ENCODE results near the gene FYCO1. TPM values are rescaled to one million over a fixed set of nuclear protein-coding genes. Genes with fewer than 3 reads are reported as not detected.

FYCO1 gene
- total and polyA plus RNA-seq, 10 of the 15 experiments (the other 5 are each of a cell fraction or from before 2014, with no cell fraction given), result 1.5 to 8.4 (median 6.5) TPM

DNA sequence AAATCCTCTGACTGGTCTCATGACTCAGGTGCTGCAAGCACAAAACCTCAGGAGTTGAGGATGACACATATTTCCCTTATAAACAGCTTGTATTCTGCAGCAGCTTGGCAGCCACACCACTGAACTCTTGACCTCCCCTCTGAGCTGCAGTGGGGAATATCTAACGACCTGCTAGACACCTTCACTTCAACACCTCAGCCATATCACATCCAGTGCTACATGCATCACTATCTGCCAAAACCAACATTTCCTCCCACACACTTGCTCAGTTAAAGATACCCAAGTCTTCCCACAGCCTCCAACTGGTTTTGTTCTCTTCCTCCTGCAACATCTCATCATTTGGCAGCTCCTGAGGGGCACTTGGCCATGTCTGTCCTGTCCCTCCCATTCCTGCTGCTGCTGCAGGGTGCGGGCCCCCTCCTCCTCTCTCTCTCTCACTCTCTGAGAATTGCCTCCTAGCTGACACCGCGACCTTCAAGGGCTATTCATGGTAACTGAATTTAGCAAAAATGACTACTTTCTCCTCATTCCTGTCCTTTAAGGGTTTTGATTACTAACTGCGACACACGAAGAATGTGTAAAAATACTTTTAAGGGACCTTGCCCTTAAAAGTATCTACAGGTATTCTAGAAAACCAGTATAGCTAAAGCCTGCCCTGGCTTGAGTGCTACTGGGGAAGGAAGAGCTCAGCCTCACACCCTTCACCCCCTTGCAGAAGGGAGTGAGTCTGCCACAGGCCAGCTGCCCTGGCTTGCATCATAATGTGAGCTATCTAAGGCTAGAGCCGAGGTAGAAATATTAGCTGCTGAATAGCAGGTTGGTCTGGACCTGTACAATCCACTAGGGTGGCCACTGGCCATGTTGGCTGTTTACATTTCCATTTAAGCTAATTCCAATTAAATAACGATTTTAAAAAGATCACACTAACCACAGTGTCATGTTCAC, 114.3 kb downstream of the FYCO1 start:
- intact Hi-C loops (cut with micrococcal nuclease; ENCODE audit: unreplicated experiment), result loop anchor here (1.0 kb wide), 2 partner anchors 16 to 34 kb away; no protein-coding TSS in a partner anchor
- ChIA-PET POLR2A (interaction anchor here (0.6 to 6.5 kb wide), 11 partner anchors 9 to 38 kb away, joined by 3 to 95 read pairs (median 10); no protein-coding TSS in a partner anchor), CTCF (interaction anchor here (0.8 to 2.7 kb wide), 16 partner anchors 11 to 195 kb away, joined by 3 to 23 read pairs (median 5); no protein-coding TSS in a partner anchor), RAD21 (ENCODE audit: unreplicated experiment) (interaction anchor here (0.5 to 12.3 kb wide), 24 partner anchors 10 to 489 kb away, joined by 3 to 229 read pairs (median 5); partner anchors contain the start of gene LZTFL1), SMC1A (ENCODE audit: uncharacterized antibody, unreplicated experiment) (interaction anchor here (0.7 to 11.2 kb wide), 19 partner anchors 10 to 488 kb away, joined by 3 to 199 read pairs (median 4); no protein-coding TSS in a partner anchor)
- Histone ChIP-seq H3K36me3 (ENCODE audit: control insufficient read depth in 2 of 2, insufficient read depth in 2 of 2, low read length in 1 of 2) (peaks cover 0 to 2% of the 10 kb centered on the region in 2 experiments; a peak in 2 of 4 replicates), H4K20me1 (ENCODE audit: control insufficient read depth, insufficient read depth) (no peaks in the 10 kb centered on the region), H3K4me1 (ENCODE audit: control insufficient read depth, insufficient read depth, low read length) (peaks cover 42% of the 10 kb centered on the region), H3K9ac (ENCODE audit: control insufficient read depth, insufficient read depth, low read length) (no peak overlapping the region; the same call in 1 of the 2 replicates), H3K4me3 (no peak overlapping the region), H2AFZ (ENCODE audit: control insufficient read depth, low read depth, low read length) (no peak overlapping the region), H3K9me3 (replicated peaks; ENCODE audit: control insufficient read depth, insufficient read depth, low read length) (no peaks in the 10 kb centered on the region), H3K27me3 (replicated peaks in 1 of 2; ENCODE audit: control insufficient read depth in 2 of 2, insufficient read depth in 2 of 2, low read length in 1 of 2) (peaks cover 0 to 3% of the 10 kb centered on the region in 2 experiments; a peak in 1 of 4 replicates), H3K79me2 (ENCODE audit: control insufficient read depth, insufficient read depth, low read length) (no peaks in the 10 kb centered on the region), H3K27ac (ENCODE audit: control insufficient read depth, insufficient read depth) (0 out of 2 replicates have a peak overlapping the region, but pooled peaks have one; percentile 28), H3K4me2 (ENCODE audit: control insufficient read depth, insufficient read depth) (peak overlapping the region; percentile 45; the same call in 1 of the 2 replicates)
- in situ Hi-C loops (cut with MboI), result no loop called here
- ATAC-seq (peak; percentile 70), DNase-seq (ENCODE audit: low read depth, low spot score) (no peak), FAIRE-seq (peak; percentile 65)
- WGBS (ENCODE audit: insufficient coverage, insufficient replicate concordance, low lambda C conversion rate, missing lambda C conversion rate), result 37% methylated on average over 8 of the region's 8 CpGs
- no TSS peak for BruUV-seq (replicated peaks)
- TF ChIP-seq TAF1 (IDR thresholded peaks at IDR 0.05; ENCODE audit: borderline replicate concordance, low read depth, low read length), result peak; percentile 47; the same call in 1 of the 2 replicates
- TF ChIP-seq ZNF622 (IDR thresholded peaks at IDR 0.05), result no peak
- TF ChIP-seq SREBF1 (IDR thresholded peaks at IDR 0.05; ENCODE audit: low read length), result no peak
- no peak for TF ChIP-seq RELA (IDR thresholded peaks at IDR 0.05; ENCODE audit: borderline replicate concordance, partially characterized antibody)
- no peak for TF ChIP-seq POU2F2 (IDR thresholded peaks at IDR 0.05; ENCODE audit: borderline replicate concordance, low read depth, low read length)
- TF ChIP-seq, protein P1, sequence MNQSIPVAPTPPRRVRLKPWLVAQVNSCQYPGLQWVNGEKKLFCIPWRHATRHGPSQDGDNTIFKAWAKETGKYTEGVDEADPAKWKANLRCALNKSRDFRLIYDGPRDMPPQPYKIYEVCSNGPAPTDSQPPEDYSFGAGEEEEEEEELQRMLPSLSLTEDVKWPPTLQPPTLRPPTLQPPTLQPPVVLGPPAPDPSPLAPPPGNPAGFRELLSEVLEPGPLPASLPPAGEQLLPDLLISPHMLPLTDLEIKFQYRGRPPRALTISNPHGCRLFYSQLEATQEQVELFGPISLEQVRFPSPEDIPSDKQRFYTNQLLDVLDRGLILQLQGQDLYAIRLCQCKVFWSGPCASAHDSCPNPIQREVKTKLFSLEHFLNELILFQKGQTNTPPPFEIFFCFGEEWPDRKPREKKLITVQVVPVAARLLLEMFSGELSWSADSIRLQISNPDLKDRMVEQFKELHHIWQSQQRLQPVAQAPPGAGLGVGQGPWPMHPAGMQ (IDR thresholded peaks at IDR 0.05; ENCODE audit: borderline replicate concordance), result no peak
- TF ChIP-seq MYB (IDR thresholded peaks at IDR 0.05; ENCODE audit: borderline replicate concordance, low read depth, low read length), result 0 out of 2 replicates have a peak, but pooled peaks have one; percentile 44
- TF ChIP-seq TCF3 (IDR thresholded peaks at IDR 0.05; ENCODE audit: borderline replicate concordance, insufficient read depth, low read depth, low read length), result no peak
- no peak for TF ChIP-seq KAT2A (conservative IDR thresholded peaks at IDR 0.05; ENCODE audit: control insufficient read depth, low read depth, low read length)
- TF ChIP-seq NFYB (IDR thresholded peaks at IDR 0.05; ENCODE audit: insufficient read depth, low read depth, low read length), result no peak
- 0 out of 2 replicates have a peak, but pooled peaks have one; percentile 12 for TF ChIP-seq SMC3 (IDR thresholded peaks at IDR 0.05; ENCODE audit: borderline replicate concordance, low read length)
- peak; percentile 88 for TF ChIP-seq MTA2 (IDR thresholded peaks at IDR 0.05; ENCODE audit: low read depth)
- TF ChIP-seq WRNIP1 (IDR thresholded peaks at IDR 0.05; ENCODE audit: borderline replicate concordance, low read depth, low read length), result no peak
- TF ChIP-seq ZSCAN29 (IDR thresholded peaks at IDR 0.05), result no peak
- TF ChIP-seq EP300 (IDR thresholded peaks at IDR 0.05; ENCODE audit: borderline replicate concordance in 1 of 2, control insufficient read depth in 1 of 2, low read depth in 2 of 2, low read length in 2 of 2), result peak; percentile 78 to 82; a peak in 3 of 4 replicates
- peak in 1 of 2 experiments; percentile 37; a peak in 1 of 4 replicates for TF ChIP-seq ETV6 (conservative IDR thresholded peaks at IDR 0.05 in 1 of 2, IDR thresholded peaks at IDR 0.05 in 1 of 2; ENCODE audit: borderline replicate concordance in 1 of 2, low read depth in 1 of 2)
- peak; percentile 32 for TF ChIP-seq CREM (IDR thresholded peaks at IDR 0.05; ENCODE audit: low read depth)
- no peak for TF ChIP-seq RCOR1 (conservative IDR thresholded peaks at IDR 0.05; ENCODE audit: low read depth, low read length)
- TF ChIP-seq POLR2AphosphoS5 (IDR thresholded peaks at IDR 0.05; ENCODE audit: low read length), result peak; percentile 19; the same call in 1 of the 2 replicates
- no peak for TF ChIP-seq JUND (IDR thresholded peaks at IDR 0.05; ENCODE audit: low read depth, low read length)
- no peak for TF ChIP-seq ZNF274 (IDR thresholded peaks at IDR 0.05; ENCODE audit: insufficient read depth, insufficient read length)
- no peak for TF ChIP-seq BRCA1 (IDR thresholded peaks at IDR 0.05; ENCODE audit: low read depth, low read length)

Data from GM12878 (cell line).